Stimulated activated CD8-positive, alpha-beta memory T cell treated with anti-CD3 and anti-CD28 coated beads, Interleukin-15, amount 100 ng/mL, for 4 hours (primary cell): ENCODE measurements around the gene OR4D2.

Source experiments
- DNase-seq, 2 donors: peaks; one replicate each; pipeline ENCODE4 v3.0.0-alpha.2; 2020; ENCODE audit warnings: low read depth in 2 of 2

Gene OR4D2

DNA sequence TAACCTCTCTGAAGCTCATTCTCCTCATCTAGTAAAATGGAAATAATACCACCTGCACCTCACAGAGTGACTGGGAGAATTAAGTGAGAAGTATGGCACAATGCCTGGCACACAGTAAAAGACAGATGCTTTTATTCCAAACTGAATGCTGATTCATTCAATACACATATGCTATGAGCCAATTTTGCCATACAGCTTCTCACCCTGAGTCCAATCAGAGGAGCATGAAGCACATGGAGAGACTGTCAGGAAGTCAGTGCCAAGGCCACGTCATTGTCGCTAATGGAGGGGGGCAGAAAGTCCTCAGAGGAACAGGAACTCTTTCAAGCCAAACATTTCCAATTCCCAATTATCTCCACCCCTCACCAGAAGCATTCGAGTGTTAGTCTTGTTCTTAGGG lies 40.7 kb downstream of the OR4D2 start:
- no peak for DNase-seq

- no peak for DNase-seq
Measured at GRCh38 chr17:58208344-58208743, 41.6 kb downstream of the OR4D2 start.

DNA sequence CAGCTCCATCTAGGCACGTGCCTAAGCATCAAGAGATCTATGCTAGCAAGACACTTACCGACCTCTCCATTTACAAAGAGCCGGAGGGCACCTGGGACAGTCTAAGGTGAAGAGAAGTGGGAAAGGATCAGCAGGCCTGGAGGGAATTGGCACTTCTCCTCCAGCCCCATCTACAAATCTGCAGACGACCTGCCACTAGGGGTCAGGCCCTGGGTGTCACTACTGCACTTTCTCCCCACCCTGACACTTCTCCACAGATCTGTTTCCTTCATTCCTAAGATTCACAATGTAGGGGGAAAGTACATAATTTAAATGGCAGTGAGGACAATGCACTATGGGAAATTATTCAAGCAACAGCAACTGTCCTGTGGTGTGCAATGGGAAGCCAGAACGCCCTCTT lies 44.1 kb downstream of the OR4D2 start:
- DNase-seq, result no peak

- no peak for DNase-seq
Measured at GRCh38 chr17:58215685-58216084, 48.9 kb downstream of the OR4D2 start.

DNA sequence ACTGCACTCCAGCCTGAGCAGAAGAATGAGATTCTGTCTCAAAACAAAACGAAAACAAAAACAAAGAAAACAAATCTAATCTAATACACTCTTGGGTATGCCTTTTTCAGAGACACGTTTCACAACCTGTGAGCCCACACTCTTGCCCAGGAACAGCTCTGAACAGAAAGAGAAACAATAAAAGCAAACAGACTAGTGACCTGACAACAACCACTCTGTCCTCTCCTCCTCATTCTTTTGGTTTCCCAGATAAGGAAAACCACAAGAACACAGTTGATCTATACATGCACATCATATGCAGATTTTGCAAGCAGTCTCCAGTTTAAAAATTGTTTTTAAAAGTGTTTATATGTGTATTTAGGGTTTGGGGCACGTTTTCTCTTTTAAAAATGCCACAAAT lies 51.0 kb downstream of the OR4D2 start:
- no peak for DNase-seq

GRCh38 chr17:58219007-58219788 lies 52.4 kb downstream of the OR4D2 start, which contains the start of gene MKS1:
TSS of gene MKS1 (minus strand) at chr17:58219255. CDS start at chr17:58219230, 25 bp downstream.
- peak; percentile 87 for DNase-seq

- no peak for DNase-seq
Measured at GRCh38 chr17:58219789-58220183, 53.0 kb downstream of the OR4D2 start.
